Lower leg skin (tissue), 3 donors: Measurements from ENCODE around the gene SLC7A5.

Experiments used
- CTCF ChIP-seq, 3 donors: fragments of 450-650 bp; IDR thresholded peaks; one replicate each; pipeline ENCODE4 v1.5.1; 2016; ENCODE audit warnings: antibody characterized with exemption in 3 of 3, mild to moderate bottlenecking in 3 of 3, moderate library complexity in 2 of 3
- POLR2A ChIP-seq, 2 donors: fragments of 450-650 bp; IDR thresholded peaks; one replicate each; pipeline ENCODE4 v1.6.1; 2016 to 2017; ENCODE audit warnings: antibody characterized with exemption in 2 of 2, mild to moderate bottlenecking in 1 of 2, moderate library complexity in 1 of 2

- no peak for TF ChIP-seq CTCF (IDR thresholded peaks at IDR 0.05)
- TF ChIP-seq POLR2A (IDR thresholded peaks at IDR 0.05) = no peak
Observed at GRCh38 chr16:87795336-87795735, 74.0 kb downstream of the SLC7A5 start.
